ENCODE data around the gene PLPPR3.
"Not testable (repeated sequence)": the region's sequence is repeated elsewhere in the genome, so short reads cannot be mapped to it uniquely, and the experiment has no call there.

Gene PLPPR3

DNA sequence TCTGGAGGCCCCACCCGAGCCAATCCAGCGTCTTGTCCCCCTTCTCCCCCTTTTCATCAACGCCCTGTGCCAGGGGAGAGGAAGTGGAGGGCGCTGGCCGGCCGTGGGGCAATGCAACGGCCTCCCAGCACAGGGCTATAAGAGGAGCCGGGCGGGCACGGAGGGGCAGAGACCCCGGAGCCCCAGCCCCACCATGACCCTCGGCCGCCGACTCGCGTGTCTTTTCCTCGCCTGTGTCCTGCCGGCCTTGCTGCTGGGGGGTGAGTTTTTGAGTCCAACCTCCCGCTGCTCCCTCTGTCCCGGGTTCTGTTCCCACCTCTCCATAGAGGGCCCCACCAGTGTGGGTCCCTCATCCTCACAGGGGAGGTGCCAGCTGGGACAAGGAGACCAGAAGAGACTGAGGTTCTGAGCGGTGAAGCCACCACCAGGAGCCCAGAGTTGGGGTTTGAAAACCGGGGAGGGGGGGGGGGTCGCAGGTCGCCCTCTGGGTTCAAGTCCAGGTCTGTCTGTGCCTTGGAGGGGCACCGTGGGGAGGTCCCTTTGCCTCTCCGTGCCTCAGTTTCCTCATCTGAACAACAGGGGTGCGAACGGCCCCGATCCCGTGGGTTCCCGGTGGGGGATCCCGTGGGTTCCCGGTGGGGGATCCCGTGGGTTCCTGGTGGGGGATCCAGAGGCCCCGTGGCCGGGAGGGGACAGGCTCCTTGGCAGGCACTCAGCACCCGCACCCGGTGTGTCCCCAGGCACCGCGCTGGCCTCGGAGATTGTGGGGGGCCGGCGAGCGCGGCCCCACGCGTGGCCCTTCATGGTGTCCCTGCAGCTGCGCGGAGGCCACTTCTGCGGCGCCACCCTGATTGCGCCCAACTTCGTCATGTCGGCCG is 30.6 kb upstream of the PLPPR3 start, which contains the start of gene ELANE:
Gene ELANE (plus strand): TSS at position 168 of the 878 bp plus-strand sequence. CDS start 26 bp downstream, at position 194.
- FAIRE-seq (no peak), DNase-seq (ENCODE audit: insufficient read length, low spot score) (no peak)
- TF ChIP-seq, protein P1, sequence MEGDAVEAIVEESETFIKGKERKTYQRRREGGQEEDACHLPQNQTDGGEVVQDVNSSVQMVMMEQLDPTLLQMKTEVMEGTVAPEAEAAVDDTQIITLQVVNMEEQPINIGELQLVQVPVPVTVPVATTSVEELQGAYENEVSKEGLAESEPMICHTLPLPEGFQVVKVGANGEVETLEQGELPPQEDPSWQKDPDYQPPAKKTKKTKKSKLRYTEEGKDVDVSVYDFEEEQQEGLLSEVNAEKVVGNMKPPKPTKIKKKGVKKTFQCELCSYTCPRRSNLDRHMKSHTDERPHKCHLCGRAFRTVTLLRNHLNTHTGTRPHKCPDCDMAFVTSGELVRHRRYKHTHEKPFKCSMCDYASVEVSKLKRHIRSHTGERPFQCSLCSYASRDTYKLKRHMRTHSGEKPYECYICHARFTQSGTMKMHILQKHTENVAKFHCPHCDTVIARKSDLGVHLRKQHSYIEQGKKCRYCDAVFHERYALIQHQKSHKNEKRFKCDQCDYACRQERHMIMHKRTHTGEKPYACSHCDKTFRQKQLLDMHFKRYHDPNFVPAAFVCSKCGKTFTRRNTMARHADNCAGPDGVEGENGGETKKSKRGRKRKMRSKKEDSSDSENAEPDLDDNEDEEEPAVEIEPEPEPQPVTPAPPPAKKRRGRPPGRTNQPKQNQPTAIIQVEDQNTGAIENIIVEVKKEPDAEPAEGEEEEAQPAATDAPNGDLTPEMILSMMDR (IDR thresholded peaks at IDR 0.05; ENCODE audit: insufficient read depth, missing control alignments), result no peak

DNA sequence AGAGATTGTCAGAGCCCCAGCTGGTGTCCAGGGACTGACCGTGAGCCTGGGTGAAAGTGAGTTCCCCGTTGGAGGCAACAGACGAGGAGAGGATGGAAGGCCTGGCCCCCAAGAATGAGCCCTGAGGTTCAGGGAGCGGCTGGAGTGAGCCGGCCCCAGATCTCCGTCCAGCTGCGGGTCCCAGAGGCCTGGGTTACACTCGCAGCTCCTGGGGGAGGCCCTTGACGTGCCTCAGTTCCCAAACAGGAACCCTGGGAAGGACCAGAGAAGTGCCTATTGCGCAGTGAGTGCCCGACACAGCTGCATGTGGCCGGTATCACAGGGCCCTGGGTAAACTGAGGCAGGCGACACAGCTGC is 29.2 kb upstream of the PLPPR3 start:
- TF ChIP-seq, protein P1 (IDR thresholded peaks at IDR 0.05; ENCODE audit: insufficient read depth, missing control alignments), result no peak
- DNase-seq (ENCODE audit: insufficient read length, low spot score), result no peak
- no peak for FAIRE-seq

DNA sequence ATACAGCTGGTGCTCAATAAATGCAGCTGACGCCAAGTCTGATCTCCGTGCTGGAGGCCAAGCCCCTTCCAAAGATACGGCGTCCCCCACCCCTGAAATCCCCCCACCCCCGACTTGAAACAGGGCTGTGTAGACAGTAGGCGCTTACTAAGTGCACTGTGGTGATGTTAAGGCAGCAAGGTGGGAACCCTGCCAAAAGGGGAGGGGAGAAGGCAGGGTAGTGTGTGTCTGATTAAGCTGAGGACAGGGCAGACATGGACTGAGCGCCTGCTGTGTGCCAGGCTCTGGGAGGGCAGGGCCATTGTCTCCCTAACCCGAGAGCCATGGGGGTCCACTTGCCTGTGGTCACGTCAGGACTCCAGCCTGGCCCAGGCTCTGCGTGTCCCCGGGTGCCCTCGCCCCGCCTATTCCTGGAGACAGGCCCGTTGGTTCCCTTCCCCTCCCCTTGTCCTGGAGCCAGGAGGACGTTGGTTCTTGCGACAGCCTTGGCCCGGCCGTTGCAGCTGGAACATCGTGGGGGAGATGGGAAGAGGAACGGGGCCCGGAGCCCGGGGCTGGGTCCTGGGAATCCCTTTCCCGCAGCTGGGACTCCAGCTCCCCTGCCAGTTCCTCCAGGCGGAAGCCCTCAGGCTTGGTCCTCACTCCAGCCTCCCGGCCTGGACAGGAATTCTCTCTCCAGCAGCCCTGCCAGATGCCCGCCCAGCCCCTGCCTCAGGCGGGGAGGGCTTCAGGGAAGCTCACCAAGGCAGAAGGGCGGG is 28.6 kb upstream of the PLPPR3 start:
- no peak for FAIRE-seq
- no peak for DNase-seq (ENCODE audit: insufficient read length, low spot score)

DNA sequence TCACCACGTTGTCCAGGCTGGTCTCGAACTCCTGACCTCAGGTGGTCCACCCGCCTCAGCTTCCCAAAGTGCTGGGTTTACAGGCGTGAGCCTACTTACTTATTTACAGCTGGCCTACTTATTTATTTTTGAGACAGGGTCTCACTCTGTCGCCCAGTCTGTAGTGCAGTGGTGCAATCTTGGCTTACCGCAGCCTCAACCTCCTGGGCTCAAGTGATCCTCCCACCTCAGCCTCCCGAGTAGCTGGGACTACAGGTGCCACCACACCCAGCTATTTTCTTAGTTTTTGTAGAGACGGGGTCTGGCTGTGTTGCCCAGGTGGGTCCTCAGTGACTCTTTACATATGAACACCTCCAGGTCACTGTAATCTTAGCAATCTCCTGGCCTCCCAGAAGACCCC is 27.4 kb upstream of the PLPPR3 start:
- DNase-seq (ENCODE audit: insufficient read length, low spot score), result not testable (repeated sequence)

More for the DNA sequence above, 28.6 kb upstream of the PLPPR3 start:
- TF ChIP-seq, protein P1 (IDR thresholded peaks at IDR 0.05; ENCODE audit: insufficient read depth, missing control alignments), result no peak

DNA sequence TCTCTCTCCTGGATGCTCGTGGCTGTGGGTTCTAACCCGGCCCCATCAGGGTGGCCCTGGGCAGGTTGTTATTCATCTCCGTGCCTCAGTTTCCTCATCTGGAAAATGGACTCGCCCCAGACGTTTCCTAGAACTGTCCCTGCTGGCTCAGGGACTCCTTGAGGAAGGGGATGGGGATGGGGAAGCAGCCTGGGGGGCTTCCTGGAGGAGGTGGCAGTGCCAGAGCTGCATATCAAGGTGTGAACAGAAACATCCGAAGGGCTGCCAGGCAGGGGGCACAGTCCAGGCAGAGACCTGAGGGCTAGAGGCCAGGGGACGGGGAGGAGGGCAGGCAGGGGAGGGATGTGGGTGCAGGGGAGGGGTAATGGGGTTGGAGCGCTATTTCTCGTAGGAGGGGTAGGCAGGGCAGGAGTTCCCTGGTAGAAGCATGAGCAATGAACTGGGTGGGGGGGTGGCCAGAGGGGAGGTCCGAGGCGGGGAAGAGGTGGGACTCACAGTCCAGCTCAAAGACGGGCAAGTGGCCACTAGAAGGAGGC is 26.7 kb upstream of the PLPPR3 start:
- DNase-seq (ENCODE audit: insufficient read length, low spot score) (no peak), FAIRE-seq (no peak)
- TF ChIP-seq, protein P1 (IDR thresholded peaks at IDR 0.05; ENCODE audit: insufficient read depth, missing control alignments), result no peak

More for the DNA sequence above, 27.4 kb upstream of the PLPPR3 start:
- FAIRE-seq, result not testable (repeated sequence)

DNA sequence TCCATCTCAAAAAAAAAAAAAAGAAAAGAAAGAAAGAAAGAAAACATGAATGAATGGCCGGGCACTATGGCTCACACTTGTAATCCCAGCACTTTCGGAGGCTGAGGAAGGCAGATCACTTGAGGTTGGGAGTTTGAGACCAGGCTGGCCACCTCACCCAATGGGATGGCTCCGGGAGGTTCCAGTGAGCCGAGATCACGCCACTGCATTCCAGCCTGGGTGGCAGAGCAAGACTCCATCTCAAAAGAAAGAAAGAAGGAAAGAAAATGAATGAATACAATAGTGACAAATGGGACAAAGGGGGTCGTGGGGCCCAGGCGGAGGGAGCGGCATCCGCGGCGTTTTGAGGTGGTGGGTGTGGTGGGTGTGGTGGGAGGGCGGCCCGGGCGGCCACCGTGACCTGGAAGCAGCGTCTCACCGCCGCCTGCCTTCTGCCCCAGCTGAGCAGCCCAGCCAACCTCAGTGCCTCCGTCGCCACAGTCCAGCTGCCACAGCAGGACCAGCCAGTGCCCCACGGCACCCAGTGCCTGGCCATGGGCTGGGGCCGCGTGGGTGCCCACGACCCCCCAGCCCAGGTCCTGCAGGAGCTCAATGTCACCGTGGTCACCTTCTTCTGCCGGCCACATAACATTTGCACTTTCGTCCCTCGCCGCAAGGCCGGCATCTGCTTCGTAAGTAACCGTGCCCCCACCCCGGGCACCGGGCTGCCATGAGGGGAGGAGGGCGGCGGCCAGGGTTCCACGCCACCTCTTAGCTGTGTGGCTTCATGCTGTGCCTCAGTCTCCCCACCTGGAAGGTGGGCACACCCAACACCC is 24.2 kb upstream of the PLPPR3 start:
- no peak for DNase-seq (ENCODE audit: insufficient read length, low spot score)
- FAIRE-seq, result no peak

More for the DNA sequence above, 24.2 kb upstream of the PLPPR3 start:
- TF ChIP-seq, protein P1 (IDR thresholded peaks at IDR 0.05; ENCODE audit: insufficient read depth, missing control alignments), result no peak

All from D721Med (cell line).